ENCODE measurements around the gene RIT2.

RIT2 gene

DNA sequence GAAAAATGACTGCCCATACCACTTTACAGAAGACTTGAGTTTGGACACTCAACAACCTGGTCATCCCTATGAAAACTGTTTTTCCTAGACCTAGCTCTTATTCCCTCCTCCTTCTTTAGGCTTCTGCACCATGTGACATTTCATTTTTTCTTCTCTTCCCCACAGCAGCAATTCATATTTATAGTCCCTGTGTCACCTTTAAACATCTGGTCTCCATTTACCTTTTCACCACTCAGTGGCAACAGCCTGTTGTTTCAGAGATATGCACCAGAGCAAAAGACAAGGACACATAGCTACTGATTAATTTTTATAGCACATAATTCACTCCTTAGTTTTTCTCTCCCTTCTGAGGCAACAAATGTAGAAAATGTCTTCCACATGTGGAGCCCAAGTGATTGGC lies 118.7 kb downstream of the RIT2 start:
- Histone ChIP-seq H3K9me2 (replicated peaks; ENCODE audit: insufficient read depth, low read length) (no peaks in the 10 kb centered on the region), H3K4me3 (ENCODE audit: insufficient read depth, low read length, poor library complexity, severe bottlenecking) (no peak overlapping the region), H3K36me3 (ENCODE audit: low read length) (no peaks in the 10 kb centered on the region), H3F3A (ENCODE audit: insufficient read depth) (no peaks in the 10 kb centered on the region), H3K27me3 (ENCODE audit: low read length) (no peaks in the 10 kb centered on the region), H3K9me3 (ENCODE audit: insufficient read depth, low read length) (no peaks in the 10 kb centered on the region), H3K9ac (ENCODE audit: low read length) (no peak overlapping the region), H3K4me2 (ENCODE audit: low read depth, low read length, poor library complexity, severe bottlenecking) (no peak overlapping the region), H3K79me2 (ENCODE audit: insufficient read depth, low read length) (no peaks in the 10 kb centered on the region), H2AFZ (ENCODE audit: low read depth, low read length, severe bottlenecking) (no peak overlapping the region), H3K27ac (ENCODE audit: low read depth, low read length) (no peak overlapping the region), H4K20me1 (ENCODE audit: low read depth, low read length) (no peaks in the 10 kb centered on the region)
- TF ChIP-seq, protein P1, sequence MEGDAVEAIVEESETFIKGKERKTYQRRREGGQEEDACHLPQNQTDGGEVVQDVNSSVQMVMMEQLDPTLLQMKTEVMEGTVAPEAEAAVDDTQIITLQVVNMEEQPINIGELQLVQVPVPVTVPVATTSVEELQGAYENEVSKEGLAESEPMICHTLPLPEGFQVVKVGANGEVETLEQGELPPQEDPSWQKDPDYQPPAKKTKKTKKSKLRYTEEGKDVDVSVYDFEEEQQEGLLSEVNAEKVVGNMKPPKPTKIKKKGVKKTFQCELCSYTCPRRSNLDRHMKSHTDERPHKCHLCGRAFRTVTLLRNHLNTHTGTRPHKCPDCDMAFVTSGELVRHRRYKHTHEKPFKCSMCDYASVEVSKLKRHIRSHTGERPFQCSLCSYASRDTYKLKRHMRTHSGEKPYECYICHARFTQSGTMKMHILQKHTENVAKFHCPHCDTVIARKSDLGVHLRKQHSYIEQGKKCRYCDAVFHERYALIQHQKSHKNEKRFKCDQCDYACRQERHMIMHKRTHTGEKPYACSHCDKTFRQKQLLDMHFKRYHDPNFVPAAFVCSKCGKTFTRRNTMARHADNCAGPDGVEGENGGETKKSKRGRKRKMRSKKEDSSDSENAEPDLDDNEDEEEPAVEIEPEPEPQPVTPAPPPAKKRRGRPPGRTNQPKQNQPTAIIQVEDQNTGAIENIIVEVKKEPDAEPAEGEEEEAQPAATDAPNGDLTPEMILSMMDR (IDR thresholded peaks at IDR 0.05; ENCODE audit: insufficient read depth, low read length, poor library complexity, severe bottlenecking), result no peak
- TF ChIP-seq EZH2phosphoT487 (conservative IDR thresholded peaks at IDR 0.05; ENCODE audit: low read length), result no peak

DNA sequence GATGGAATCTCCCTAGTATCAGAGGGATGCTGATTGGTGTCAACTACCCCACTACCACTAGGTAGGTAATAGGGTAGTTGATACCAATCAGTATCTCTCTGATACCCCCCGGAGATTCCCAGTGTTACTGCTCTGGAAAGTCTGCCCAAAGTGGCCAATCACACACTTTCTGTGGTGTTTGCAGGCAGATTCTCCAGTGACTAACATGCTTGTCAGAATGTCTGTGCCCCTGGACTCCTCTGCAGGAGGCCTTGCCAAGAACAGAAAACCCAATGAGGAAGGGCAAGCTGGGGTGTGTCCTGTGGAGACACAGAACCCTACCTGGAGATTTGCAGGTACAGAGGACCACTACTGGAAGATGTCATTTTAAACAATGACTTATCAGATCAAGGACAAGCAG lies 135.1 kb downstream of the RIT2 start:
- Histone ChIP-seq H3K9me2 (replicated peaks; ENCODE audit: insufficient read depth, low read length) (no peaks in the 10 kb centered on the region), H3K36me3 (ENCODE audit: low read length) (no peaks in the 10 kb centered on the region), H3K79me2 (ENCODE audit: insufficient read depth, low read length) (no peaks in the 10 kb centered on the region), H4K20me1 (ENCODE audit: low read depth, low read length) (no peaks in the 10 kb centered on the region), H3K9ac (ENCODE audit: low read length) (no peak overlapping the region), H3K9me3 (ENCODE audit: insufficient read depth, low read length) (0 out of 2 replicates have a peak, but pooled peaks cover 3% of the 10 kb centered on the region), H2AFZ (ENCODE audit: low read depth, low read length, severe bottlenecking) (no peak overlapping the region), H3K4me3 (ENCODE audit: insufficient read depth, low read length, poor library complexity, severe bottlenecking) (no peak overlapping the region), H3K4me2 (ENCODE audit: low read depth, low read length, poor library complexity, severe bottlenecking) (no peak overlapping the region), H3K27ac (ENCODE audit: low read depth, low read length) (no peak overlapping the region), H3F3A (ENCODE audit: insufficient read depth) (no peaks in the 10 kb centered on the region), H3K27me3 (ENCODE audit: low read length) (no peaks in the 10 kb centered on the region)
- TF ChIP-seq, protein P1 (IDR thresholded peaks at IDR 0.05; ENCODE audit: insufficient read depth, low read length, poor library complexity, severe bottlenecking), result no peak
- no peak for TF ChIP-seq EZH2phosphoT487 (conservative IDR thresholded peaks at IDR 0.05; ENCODE audit: low read length)

DNA sequence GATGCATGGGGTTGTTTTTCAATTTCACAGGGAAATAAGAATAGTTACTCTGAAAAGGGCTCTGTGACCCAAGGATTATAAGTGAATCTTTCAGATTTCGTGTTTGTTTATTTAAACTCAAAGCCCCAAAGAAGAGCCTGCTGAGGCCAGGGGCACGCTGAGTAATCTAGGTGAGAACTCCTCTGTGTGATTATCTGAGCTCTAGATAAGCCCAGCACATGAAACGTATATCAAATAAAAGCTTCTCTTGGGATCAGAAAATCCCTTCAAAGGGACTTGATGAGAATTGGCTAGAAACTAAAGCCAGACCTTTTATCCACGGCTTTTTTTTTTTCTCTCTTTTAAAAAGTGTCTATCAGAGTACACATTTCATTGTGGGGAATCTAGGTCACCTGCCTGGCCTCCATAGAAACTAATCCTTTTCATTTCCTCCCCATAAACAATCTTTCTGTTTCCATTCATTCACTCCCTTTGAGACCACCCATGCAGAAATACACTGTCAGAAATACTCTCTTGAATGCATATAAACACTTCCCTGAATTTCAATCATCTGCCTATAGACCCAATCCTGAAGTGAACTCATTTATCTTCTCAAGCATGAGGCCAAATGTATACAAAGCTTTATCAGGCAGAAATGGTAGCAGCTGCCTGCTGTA lies 137.4 kb downstream of the RIT2 start:
- TF ChIP-seq, protein P1 (IDR thresholded peaks at IDR 0.05; ENCODE audit: insufficient read depth, low read length, poor library complexity, severe bottlenecking), result no peak
- TF ChIP-seq EZH2phosphoT487 (conservative IDR thresholded peaks at IDR 0.05; ENCODE audit: low read length), result no peak
- no peak overlapping the region for H3K27ac ChIP-seq (ENCODE audit: low read depth, low read length)
- H3K36me3 ChIP-seq (ENCODE audit: low read length), result no peaks in the 10 kb centered on the region
- no peaks in the 10 kb centered on the region for H3F3A ChIP-seq (ENCODE audit: insufficient read depth)
- no peaks in the 10 kb centered on the region for H4K20me1 ChIP-seq (ENCODE audit: low read depth, low read length)
- no peak overlapping the region for H3K4me2 ChIP-seq (ENCODE audit: low read depth, low read length, poor library complexity, severe bottlenecking)
- H3K9me2 ChIP-seq (replicated peaks; ENCODE audit: insufficient read depth, low read length), result no peaks in the 10 kb centered on the region
- H3K4me3 ChIP-seq (ENCODE audit: insufficient read depth, low read length, poor library complexity, severe bottlenecking), result no peak overlapping the region
- H3K79me2 ChIP-seq (ENCODE audit: insufficient read depth, low read length), result no peaks in the 10 kb centered on the region
- H2AFZ ChIP-seq (ENCODE audit: low read depth, low read length, severe bottlenecking), result no peak overlapping the region
- H3K9me3 ChIP-seq (ENCODE audit: insufficient read depth, low read length), result peaks cover 3% of the 10 kb centered on the region; the same call in 1 of the 2 replicates
- no peaks in the 10 kb centered on the region for H3K27me3 ChIP-seq (ENCODE audit: low read length)
- no peak overlapping the region for H3K9ac ChIP-seq (ENCODE audit: low read length)
